ENCODE results near the gene MASP2. TPM values are rescaled to one million over a fixed set of nuclear protein-coding genes. Genes with fewer than 3 reads are reported as not detected.
"Not testable (repeated sequence)": the region's sequence is repeated elsewhere in the genome, so short reads cannot be mapped to it uniquely, and the experiment has no call there.

MASP2 gene
- not detected in 2 replicates for total RNA-seq

DNA sequence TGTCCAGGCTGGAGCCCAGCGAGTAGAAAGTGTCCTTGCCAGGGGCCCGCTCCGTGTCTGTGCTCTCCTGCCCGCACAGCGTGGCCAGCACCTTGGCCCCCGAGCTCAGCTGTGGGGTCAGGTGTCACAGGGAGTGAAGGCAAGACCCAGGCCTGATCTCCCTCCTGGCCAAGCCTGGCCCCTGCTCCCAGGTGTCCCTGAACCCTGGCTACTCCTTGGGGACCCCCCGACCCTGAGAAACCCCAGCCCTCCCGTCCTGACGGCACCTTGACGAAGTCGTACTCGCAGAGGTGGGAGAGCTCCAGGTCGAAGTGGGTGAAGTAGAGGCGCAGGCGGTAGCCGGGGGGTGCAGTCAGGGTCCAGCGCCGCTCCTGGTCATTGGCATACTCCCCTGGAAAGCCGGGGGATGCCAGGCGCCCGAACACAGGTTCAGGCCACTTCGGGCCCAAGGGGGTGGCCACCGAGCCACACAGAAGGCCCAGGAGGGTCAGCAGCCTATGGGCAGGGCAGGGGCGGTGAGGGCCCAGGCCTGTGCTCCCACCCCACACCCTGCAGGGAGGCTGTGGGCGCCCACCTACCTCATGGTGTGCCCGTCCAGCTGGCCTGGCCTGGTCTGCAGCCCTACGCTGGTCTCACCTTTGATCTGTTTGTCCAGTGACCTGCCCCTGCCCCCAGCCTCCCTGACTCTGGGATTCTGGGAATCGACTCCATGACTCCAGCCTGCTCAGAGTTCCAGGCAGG lies at the start of gene MASP2:
TSS of gene MASP2 (minus strand) at position 615 of the 741 bp plus-strand sequence. CDS start at position 583, 32 bp downstream.
- H3K4me2 ChIP-seq (ENCODE audit: insufficient read depth, low read length), result no peak within 1 kb of the TSS
- no peak within 1 kb of the TSS for H3K27ac ChIP-seq (ENCODE audit: low read depth, low read length)
- no peak within 1 kb of the TSS for H2AFZ ChIP-seq (ENCODE audit: low read length)
- TF ChIP-seq, protein P1, sequence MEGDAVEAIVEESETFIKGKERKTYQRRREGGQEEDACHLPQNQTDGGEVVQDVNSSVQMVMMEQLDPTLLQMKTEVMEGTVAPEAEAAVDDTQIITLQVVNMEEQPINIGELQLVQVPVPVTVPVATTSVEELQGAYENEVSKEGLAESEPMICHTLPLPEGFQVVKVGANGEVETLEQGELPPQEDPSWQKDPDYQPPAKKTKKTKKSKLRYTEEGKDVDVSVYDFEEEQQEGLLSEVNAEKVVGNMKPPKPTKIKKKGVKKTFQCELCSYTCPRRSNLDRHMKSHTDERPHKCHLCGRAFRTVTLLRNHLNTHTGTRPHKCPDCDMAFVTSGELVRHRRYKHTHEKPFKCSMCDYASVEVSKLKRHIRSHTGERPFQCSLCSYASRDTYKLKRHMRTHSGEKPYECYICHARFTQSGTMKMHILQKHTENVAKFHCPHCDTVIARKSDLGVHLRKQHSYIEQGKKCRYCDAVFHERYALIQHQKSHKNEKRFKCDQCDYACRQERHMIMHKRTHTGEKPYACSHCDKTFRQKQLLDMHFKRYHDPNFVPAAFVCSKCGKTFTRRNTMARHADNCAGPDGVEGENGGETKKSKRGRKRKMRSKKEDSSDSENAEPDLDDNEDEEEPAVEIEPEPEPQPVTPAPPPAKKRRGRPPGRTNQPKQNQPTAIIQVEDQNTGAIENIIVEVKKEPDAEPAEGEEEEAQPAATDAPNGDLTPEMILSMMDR (IDR thresholded peaks at IDR 0.05; ENCODE audit: extremely low read depth, low read depth, low read length), result no peak
- H3K27me3 ChIP-seq (ENCODE audit: insufficient read depth, low read length), result no peaks in the 10 kb centered on the region
- H3K4me1 ChIP-seq (ENCODE audit: insufficient read depth, low read length), result no peaks in the 10 kb centered on the region
- no peak for DNase-seq (ENCODE audit: insufficient read length, low spot score, missing footprints)
- H4K20me1 ChIP-seq (ENCODE audit: insufficient read depth, low read length), result no peaks in the 10 kb centered on the region
- H3K79me2 ChIP-seq (ENCODE audit: insufficient read depth, low read length), result no peaks in the 10 kb centered on the region
- H3K36me3 ChIP-seq (ENCODE audit: insufficient read depth, low read length), result no peaks in the 10 kb centered on the region
- no peak within 1 kb of the TSS for H3K4me3 ChIP-seq (ENCODE audit: insufficient read depth, low read length)
- H3K9me3 ChIP-seq (ENCODE audit: low read depth, low read length), result no peaks in the 10 kb centered on the region

DNA sequence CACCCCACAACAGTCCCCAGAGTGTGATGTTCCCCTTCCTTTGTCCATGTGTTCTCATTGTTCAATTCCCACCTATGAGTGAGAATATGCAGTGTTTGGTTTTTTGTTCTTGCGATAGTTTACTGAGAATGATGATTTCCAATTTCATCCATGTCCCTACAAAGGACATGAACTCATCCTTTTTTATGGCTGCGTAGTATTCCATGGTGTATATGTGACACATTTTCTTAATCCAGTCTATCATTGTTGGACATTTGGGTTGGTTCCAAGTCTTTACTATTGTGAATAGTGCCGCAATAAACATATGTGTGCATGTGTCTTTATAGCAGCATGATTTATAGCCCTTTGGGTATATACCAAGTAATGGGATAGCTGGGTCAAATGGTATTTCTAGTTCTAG lies 36.7 kb upstream of the MASP2 start:
- H3K9me3 ChIP-seq (ENCODE audit: low read depth, low read length); H3K27me3 ChIP-seq (ENCODE audit: insufficient read depth, low read length); H4K20me1 ChIP-seq (ENCODE audit: insufficient read depth, low read length); H2AFZ ChIP-seq (ENCODE audit: low read length); DNase-seq (ENCODE audit: insufficient read length, low spot score, missing footprints); H3K4me1 ChIP-seq (ENCODE audit: insufficient read depth, low read length); H3K27ac ChIP-seq (ENCODE audit: low read depth, low read length); H3K4me3 ChIP-seq (ENCODE audit: insufficient read depth, low read length); H3K4me2 ChIP-seq (ENCODE audit: insufficient read depth, low read length); H3K79me2 ChIP-seq (ENCODE audit: insufficient read depth, low read length): not testable (repeated sequence)
- peaks cover 53% of the 10 kb centered on the region for H3K36me3 ChIP-seq (ENCODE audit: insufficient read depth, low read length)

DNA sequence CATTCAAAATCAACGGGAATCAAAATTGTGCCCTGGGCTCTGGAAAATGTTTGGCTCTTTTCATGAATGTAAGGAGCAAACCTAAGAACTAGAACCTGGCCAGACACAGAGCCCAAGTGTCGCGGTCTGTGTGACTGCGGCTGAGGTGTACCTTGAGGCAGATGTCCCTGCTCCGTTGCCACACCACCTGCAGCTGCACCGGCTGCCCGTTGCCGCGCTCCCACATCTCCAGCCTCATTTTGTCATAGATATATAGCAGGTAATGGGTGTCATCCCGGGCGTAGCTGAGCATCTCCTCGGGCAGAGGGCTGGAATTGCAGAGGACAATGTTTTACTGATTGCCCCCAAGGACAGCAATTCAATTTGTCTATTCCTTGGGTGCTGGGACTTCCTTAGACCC lies 33.9 kb upstream of the MASP2 start:
- no peaks in the 10 kb centered on the region for H3K27me3 ChIP-seq (ENCODE audit: insufficient read depth, low read length)
- no peaks in the 10 kb centered on the region for H3K79me2 ChIP-seq (ENCODE audit: insufficient read depth, low read length)
- H3K4me3 ChIP-seq (ENCODE audit: insufficient read depth, low read length), result no peak overlapping the region
- H3K9me3 ChIP-seq (ENCODE audit: low read depth, low read length), result no peaks in the 10 kb centered on the region
- no peak overlapping the region for H3K4me2 ChIP-seq (ENCODE audit: insufficient read depth, low read length)
- no peaks in the 10 kb centered on the region for H4K20me1 ChIP-seq (ENCODE audit: insufficient read depth, low read length)
- no peaks in the 10 kb centered on the region for H3K4me1 ChIP-seq (ENCODE audit: insufficient read depth, low read length)
- no peak overlapping the region for H2AFZ ChIP-seq (ENCODE audit: low read length)
- DNase-seq (ENCODE audit: insufficient read length, low spot score, missing footprints), result no peak
- H3K27ac ChIP-seq (ENCODE audit: low read depth, low read length), result no peak overlapping the region
- peaks cover 50% of the 10 kb centered on the region for H3K36me3 ChIP-seq (ENCODE audit: insufficient read depth, low read length)
- TF ChIP-seq, protein P1 (IDR thresholded peaks at IDR 0.05; ENCODE audit: extremely low read depth, low read depth, low read length), result no peak

DNA sequence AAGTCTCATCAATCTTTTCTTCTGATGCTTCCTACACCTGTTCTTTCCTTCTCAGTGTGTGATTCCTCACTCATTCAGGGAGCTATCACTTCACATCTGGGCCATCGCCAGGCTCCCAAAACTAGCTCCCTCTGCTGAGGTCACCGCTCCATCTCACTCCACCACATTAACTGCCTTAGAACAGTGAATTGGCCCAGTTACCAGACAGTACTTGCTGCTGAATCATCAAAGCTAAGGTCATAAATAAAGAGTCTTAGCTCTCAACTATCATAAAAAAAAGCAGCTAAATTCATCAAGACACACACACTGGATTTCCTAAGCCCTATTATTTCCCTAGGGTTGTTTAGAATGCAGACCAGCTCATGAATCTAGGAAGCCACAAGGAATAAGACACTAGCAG lies 31.6 kb upstream of the MASP2 start:
- H3K27ac ChIP-seq (ENCODE audit: low read depth, low read length), result no peak overlapping the region

DNA sequence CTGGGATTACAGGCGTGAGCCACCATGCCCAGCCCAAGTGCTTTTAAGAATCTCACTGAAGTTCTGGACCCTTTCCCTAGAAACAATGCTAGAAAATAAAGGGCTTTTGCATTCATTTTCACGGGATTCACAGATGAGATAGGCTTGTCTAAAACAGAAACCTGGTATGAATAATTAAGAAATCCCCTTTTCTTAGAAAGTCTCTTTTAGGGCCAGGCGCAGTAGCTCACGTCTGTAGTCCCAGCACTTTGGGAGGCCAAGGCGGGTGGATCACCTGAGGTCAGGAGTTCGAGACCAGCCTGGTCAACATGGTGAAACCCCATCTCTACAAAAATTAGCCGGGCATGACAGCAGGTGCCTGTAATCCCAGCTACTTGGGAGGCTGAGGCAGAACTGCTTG lies 26.4 kb upstream of the MASP2 start:
- not testable (repeated sequence) for DNase-seq (ENCODE audit: insufficient read length, low spot score, missing footprints); H2AFZ ChIP-seq (ENCODE audit: low read length); H3K4me3 ChIP-seq (ENCODE audit: insufficient read depth, low read length); H3K4me2 ChIP-seq (ENCODE audit: insufficient read depth, low read length); H3K27me3 ChIP-seq (ENCODE audit: insufficient read depth, low read length); H3K4me1 ChIP-seq (ENCODE audit: insufficient read depth, low read length); H4K20me1 ChIP-seq (ENCODE audit: insufficient read depth, low read length); H3K9me3 ChIP-seq (ENCODE audit: low read depth, low read length); H3K27ac ChIP-seq (ENCODE audit: low read depth, low read length); H3K79me2 ChIP-seq (ENCODE audit: insufficient read depth, low read length)
- H3K36me3 ChIP-seq (ENCODE audit: insufficient read depth, low read length), result peaks cover 71% of the 10 kb centered on the region

More for the DNA sequence above, 31.6 kb upstream of the MASP2 start:
- TF ChIP-seq, protein P1 (IDR thresholded peaks at IDR 0.05; ENCODE audit: extremely low read depth, low read depth, low read length), result no peak
- Histone ChIP-seq H2AFZ (ENCODE audit: low read length) (no peak overlapping the region), H3K4me3 (ENCODE audit: insufficient read depth, low read length) (no peak overlapping the region), H3K27me3 (ENCODE audit: insufficient read depth, low read length) (no peaks in the 10 kb centered on the region), H4K20me1 (ENCODE audit: insufficient read depth, low read length) (no peaks in the 10 kb centered on the region), H3K79me2 (ENCODE audit: insufficient read depth, low read length) (no peaks in the 10 kb centered on the region), H3K36me3 (ENCODE audit: insufficient read depth, low read length) (peaks cover 66% of the 10 kb centered on the region), H3K4me2 (ENCODE audit: insufficient read depth, low read length) (no peak overlapping the region), H3K4me1 (ENCODE audit: insufficient read depth, low read length) (no peaks in the 10 kb centered on the region), H3K9me3 (ENCODE audit: low read depth, low read length) (no peaks in the 10 kb centered on the region)
- DNase-seq (ENCODE audit: insufficient read length, low spot score, missing footprints), result peak; percentile 94

All from osteoblast (primary cell).